Measurements from ENCODE around the gene FRG2C.
A peak's percentile ranks its signal among the peaks of the same experiment; 100 is the strongest.
"Not testable (repeated sequence)": the region's sequence is repeated elsewhere in the genome, so short reads cannot be mapped to it uniquely, and the experiment has no call there.

FRG2C gene

GRCh38 chr3:75664028-75664427, at the start of gene FRG2C:
TSS of gene FRG2C (plus strand) at chr3:75664328. CDS start at chr3:75664380, 52 bp downstream.
- DNase-seq, result not testable (repeated sequence)

- not testable (repeated sequence) for DNase-seq
These were observed 45.3 kb upstream of the FRG2C start for GRCh38 chr3:75618666-75619305.

GRCh38 chr3:75619481-75620031, 44.6 kb upstream of the FRG2C start:
- not testable (repeated sequence) for DNase-seq

- not testable (repeated sequence) for DNase-seq
These were observed 42.4 kb upstream of the FRG2C start for GRCh38 chr3:75621772-75622171.

GRCh38 chr3:75623656-75624055, 40.5 kb upstream of the FRG2C start:
- not testable (repeated sequence) for DNase-seq

GRCh38 chr3:75630887-75631535, 33.1 kb upstream of the FRG2C start:
- DNase-seq, result not testable (repeated sequence)

GRCh38 chr3:75631541-75631940, 32.6 kb upstream of the FRG2C start:
- DNase-seq, result no peak

GRCh38 chr3:75638947-75639346, 25.2 kb upstream of the FRG2C start:
- DNase-seq, result not testable (repeated sequence)

GRCh38 chr3:75641107-75641517, 23.0 kb upstream of the FRG2C start:
- not testable (repeated sequence) for DNase-seq

GRCh38 chr3:75643031-75643800, 20.9 kb upstream of the FRG2C start:
- not testable (repeated sequence) for DNase-seq

- not testable (repeated sequence) for DNase-seq
These were observed 18.6 kb upstream of the FRG2C start for GRCh38 chr3:75645548-75645947.

GRCh38 chr3:75650191-75650590, 13.9 kb upstream of the FRG2C start:
- DNase-seq, result no peak

GRCh38 chr3:75655101-75655904, 8.8 kb upstream of the FRG2C start:
- not testable (repeated sequence) for DNase-seq

GRCh38 chr3:75655956-75656355, 8.2 kb upstream of the FRG2C start:
- DNase-seq, result not testable (repeated sequence)

- DNase-seq, result not testable (repeated sequence)
These were observed 5.6 kb upstream of the FRG2C start for GRCh38 chr3:75658411-75659107.

- not testable (repeated sequence) for DNase-seq
These were observed 5.1 kb upstream of the FRG2C start for GRCh38 chr3:75659108-75659433.

GRCh38 chr3:75665626-75666025, 1.5 kb downstream of the FRG2C start:
- not testable (repeated sequence) for DNase-seq

- DNase-seq, result not testable (repeated sequence)
These were observed 3.9 kb downstream of the FRG2C start for GRCh38 chr3:75667757-75668701.

- peak; percentile 85 for DNase-seq
These were observed 4.7 kb downstream of the FRG2C start for GRCh38 chr3:75668759-75669347.

Data from activated effector memory CD4-positive, alpha-beta T cell treated with anti-CD3 and anti-CD28 coated beads, Interleukin-2, amount 50 U/mL, for 16 hours (primary cell).